ENCODE measurements around the gene CCM2. TPM values are rescaled to one million over a fixed set of nuclear protein-coding genes. Genes with fewer than 3 reads are reported as not detected.
A peak's percentile ranks its signal among the peaks of the same experiment; 100 is the strongest.

CCM2 gene
- total RNA-seq, 2 experiments from 2014 or later = 48.8 to 52.8 TPM

DNA sequence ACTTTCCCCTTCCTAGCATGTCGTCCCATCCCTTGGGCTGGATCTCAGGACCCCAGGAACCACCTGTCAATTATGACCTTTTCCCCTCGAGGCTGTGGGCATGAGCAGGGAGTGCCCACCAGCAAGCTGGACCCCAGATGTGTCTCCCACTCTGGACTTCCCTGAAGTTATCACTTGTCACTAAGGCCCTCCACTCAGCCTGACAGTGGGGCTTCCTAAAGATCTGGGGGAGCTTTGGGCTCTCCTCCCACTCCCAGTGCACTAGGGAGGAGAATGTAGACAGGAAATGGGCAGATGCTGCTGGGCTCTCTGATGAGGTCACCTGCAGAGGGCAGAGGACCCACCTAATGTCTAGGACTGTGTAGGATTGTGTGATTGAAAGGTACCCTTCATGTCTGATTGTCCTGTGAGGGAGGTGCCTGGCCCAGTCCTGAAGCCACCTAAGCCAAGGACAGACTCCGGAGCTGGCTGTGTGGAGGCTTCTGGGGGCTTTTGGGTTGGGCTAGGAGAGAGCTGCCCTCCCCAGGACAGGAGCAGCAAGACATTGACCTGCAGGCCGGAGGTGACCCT lies 39.9 kb upstream of the CCM2 start:
- H3K27ac Mint-ChIP-seq = peak overlapping the region; percentile 90
- H3K4me1 ChIP-seq (ENCODE audit: insufficient read depth, low read length) = peaks cover 16% of the 10 kb centered on the region
- peaks cover 0 to 16% of the 10 kb centered on the region in 2 experiments for H3K9me3 ChIP-seq (ENCODE audit: control insufficient read depth in 1 of 2, insufficient read depth in 1 of 2, low read length in 2 of 2)
- H3K27ac ChIP-seq (ENCODE audit: low read depth in 1 of 2, low read length in 2 of 2) = peak overlapping the region; percentile 50 to 59
- TF ChIP-seq CTCF (IDR thresholded peaks at IDR 0.05) = no peak
- no peaks in the 10 kb centered on the region for H3K27me3 Mint-ChIP-seq
- ChIA-PET POLR2A (interaction anchor here (1.2 kb wide), 1 partner anchor 74 kb away, joined by 3 read pairs; no protein-coding TSS in a partner anchor), CTCF (no interaction called here)
- no peaks in the 10 kb centered on the region for H3K27me3 ChIP-seq (ENCODE audit: control insufficient read depth in 1 of 2, insufficient read depth in 2 of 2, low read length in 2 of 2)
- H3K4me3 ChIP-seq (ENCODE audit: low read length) = no peak overlapping the region
- H3K9me3 Mint-ChIP-seq = no peaks in the 10 kb centered on the region
- ATAC-seq (ENCODE audit: poor library complexity) (no peak), DNase-seq (peak in 1 of 14 experiments; percentile 37)
- peaks cover 17% of the 10 kb centered on the region for H3K4me1 Mint-ChIP-seq (ENCODE audit: low read depth)
- H3K4me3 Mint-ChIP-seq = no peak overlapping the region
- intact Hi-C loops (cut with DNase I, micrococcal nuclease) = no loop called here
- H3K36me3 Mint-ChIP-seq (ENCODE audit: low read depth) = peaks cover 21% of the 10 kb centered on the region
- peaks cover 23% of the 10 kb centered on the region for H3K36me3 ChIP-seq (ENCODE audit: insufficient read depth, low read length)

GRCh38 chr7:44961844-44962482 lies 38.0 kb upstream of the CCM2 start:
- H3K36me3 ChIP-seq (ENCODE audit: insufficient read depth, low read length) = peaks cover 42% of the 10 kb centered on the region
- no peak for TF ChIP-seq CTCF (IDR thresholded peaks at IDR 0.05)
- Mint-ChIP-seq H3K9me3 (no peaks in the 10 kb centered on the region), H3K4me3 (no peak overlapping the region), H3K27me3 (no peaks in the 10 kb centered on the region), H3K27ac (no peak overlapping the region), H3K4me1 (ENCODE audit: low read depth) (peaks cover 17% of the 10 kb centered on the region), H3K36me3 (ENCODE audit: low read depth) (peaks cover 37% of the 10 kb centered on the region)
- peak overlapping the region in 1 of 2 donors; percentile 41 for H3K27ac ChIP-seq (ENCODE audit: low read depth in 1 of 2, low read length in 2 of 2)
- no peak overlapping the region for H3K4me3 ChIP-seq (ENCODE audit: low read length)
- ATAC-seq (ENCODE audit: poor library complexity) (no peak), DNase-seq (peak in 2 of 14 experiments; percentile 14 to 63)
- H3K9me3 ChIP-seq (ENCODE audit: control insufficient read depth in 1 of 2, insufficient read depth in 1 of 2, low read length in 2 of 2) = peaks cover 0 to 16% of the 10 kb centered on the region in 2 experiments
- no peaks in the 10 kb centered on the region for H3K27me3 ChIP-seq (ENCODE audit: control insufficient read depth in 1 of 2, insufficient read depth in 2 of 2, low read length in 2 of 2)
- ChIA-PET POLR2A (interaction anchor here (1.3 to 1.7 kb wide), 2 partner anchors 11 to 119 kb away, joined by 3 to 7 read pairs; no protein-coding TSS in a partner anchor), CTCF (no interaction called here)
- intact Hi-C loops (cut with DNase I, micrococcal nuclease) = no loop called here
- peaks cover 20% of the 10 kb centered on the region for H3K4me1 ChIP-seq (ENCODE audit: insufficient read depth, low read length)

DNA sequence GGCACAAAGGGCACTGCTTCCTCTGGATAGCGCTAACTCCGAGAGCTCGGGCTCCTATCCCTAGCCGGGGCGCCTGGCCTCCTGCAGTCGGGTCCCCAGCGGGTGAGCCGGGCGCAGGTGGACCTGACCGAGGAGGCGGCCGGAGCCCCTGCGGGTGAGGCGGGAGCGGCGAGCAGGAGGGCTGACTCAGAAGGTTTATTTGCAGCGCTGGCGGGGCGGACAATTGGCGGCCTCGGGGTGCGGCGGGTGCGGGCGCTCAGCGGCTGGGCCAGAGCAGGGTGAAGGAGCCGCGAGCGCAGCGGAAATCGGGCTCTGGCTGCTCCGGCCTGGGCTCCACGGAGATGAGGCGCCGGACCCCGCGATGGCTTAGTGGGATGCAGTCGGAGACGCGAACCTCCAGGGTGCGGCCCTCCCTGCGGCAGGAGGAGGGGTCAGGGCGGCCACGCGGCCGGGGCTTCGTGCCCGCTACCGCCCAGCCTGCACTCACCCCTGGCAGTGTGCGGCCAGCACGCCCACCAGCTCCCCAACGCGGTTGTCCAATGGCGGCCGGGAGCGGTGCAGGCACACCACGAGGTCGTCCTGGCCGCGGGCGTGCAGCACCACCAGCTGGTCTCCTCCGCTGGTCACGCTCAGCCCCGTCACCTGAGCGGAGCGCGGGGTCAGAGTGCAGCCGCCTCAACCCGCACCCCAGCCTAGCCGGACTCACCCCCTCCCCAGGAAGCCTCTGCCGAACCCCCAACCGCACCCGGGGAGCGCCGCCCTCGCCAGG lies 37.3 kb upstream of the CCM2 start:
- Mint-ChIP-seq H3K9me3 (no peaks in the 10 kb centered on the region), H3K4me3 (no peak overlapping the region), H3K4me1 (ENCODE audit: low read depth) (peaks cover 17% of the 10 kb centered on the region), H3K27me3 (no peaks in the 10 kb centered on the region), H3K27ac (no peak overlapping the region), H3K36me3 (ENCODE audit: low read depth) (peaks cover 43% of the 10 kb centered on the region)
- intact Hi-C loops (cut with DNase I, micrococcal nuclease) = no loop called here
- peak in 1 of 14 experiments; percentile 42 for DNase-seq
- no peak overlapping the region for H3K4me3 ChIP-seq (ENCODE audit: low read length)
- no peak for TF ChIP-seq CTCF (IDR thresholded peaks at IDR 0.05)
- H3K4me1 ChIP-seq (ENCODE audit: insufficient read depth, low read length) = peaks cover 22% of the 10 kb centered on the region
- POLR2A ChIA-PET = interaction anchor here (1.7 kb wide), 1 partner anchor 10 kb away, joined by 7 read pairs; no protein-coding TSS in a partner anchor
- H3K27me3 ChIP-seq (ENCODE audit: control insufficient read depth in 1 of 2, insufficient read depth in 2 of 2, low read length in 2 of 2) = no peaks in the 10 kb centered on the region
- H3K9me3 ChIP-seq (ENCODE audit: control insufficient read depth in 1 of 2, insufficient read depth in 1 of 2, low read length in 2 of 2) = peaks cover 0 to 16% of the 10 kb centered on the region in 2 experiments
- no peak for ATAC-seq (ENCODE audit: poor library complexity)
- peaks cover 49% of the 10 kb centered on the region for H3K36me3 ChIP-seq (ENCODE audit: insufficient read depth, low read length)
- CTCF ChIA-PET = no interaction called here
- H3K27ac ChIP-seq (ENCODE audit: low read depth in 1 of 2, low read length in 2 of 2) = peak overlapping the region in 1 of 2 donors; percentile 7
